Stimulated activated effector memory CD8-positive, alpha-beta T cell treated with anti-CD3 and anti-CD28 coated beads, Interleukin-12 subunit alpha, Interleukin-12 subunit beta, amount 100 ng/mL, for 72 hours (primary cell): Measurements from ENCODE around the gene CAPNS2.
"Not testable (repeated sequence)": the region's sequence is repeated elsewhere in the genome, so short reads cannot be mapped to it uniquely, and the experiment has no call there.

Source experiments
- ATAC-seq: fragments of 150-1000 bp; cut with Tn5 transposase; 2 replicates; pipeline ENCODE4 v1.10.0; 2021
- DNase-seq, 2 donors: peaks; one replicate each; pipeline ENCODE4 v3.0.0; 2021 to 2022; ENCODE audit warnings: low spot score in 2 of 2
- H3K27ac Mint-ChIP-seq: one replicate; pipeline ENCODE4 v1.8.0; 2022; ENCODE audit warnings: mild to moderate bottlenecking, mixed read lengths
- H3K36me3 Mint-ChIP-seq: one replicate; pipeline ENCODE4 v1.8.0; 2022; ENCODE audit warnings: mild to moderate bottlenecking, mixed read lengths
- H3K4me1 Mint-ChIP-seq: one replicate; pipeline ENCODE4 v1.8.0; 2022; ENCODE audit warnings: mixed read lengths
- H3K4me3 Mint-ChIP-seq: one replicate; pipeline ENCODE4 v1.8.0; 2022; ENCODE audit warnings: mild to moderate bottlenecking, mixed read lengths
- H3K9me3 Mint-ChIP-seq: one replicate; pipeline ENCODE4 v1.8.0; 2022; ENCODE audit warnings: mixed read lengths

The CAPNS2 gene

GRCh38 chr16:55585631-55586030, 19.1 kb downstream of the CAPNS2 start:
- ATAC-seq (no peak), DNase-seq (no peak)
- Mint-ChIP-seq H3K36me3 (no peaks in the 10 kb centered on the region), H3K4me1 (no peaks in the 10 kb centered on the region), H3K27ac (no peak overlapping the region), H3K4me3 (no peak overlapping the region), H3K9me3 (no peaks in the 10 kb centered on the region)

GRCh38 chr16:55588799-55589198, 22.3 kb downstream of the CAPNS2 start:
- no peak for DNase-seq
- ATAC-seq, result no peak
- Mint-ChIP-seq H3K4me3 (no peak overlapping the region), H3K27ac (no peak overlapping the region), H3K9me3 (no peaks in the 10 kb centered on the region), H3K36me3 (no peaks in the 10 kb centered on the region), H3K4me1 (no peaks in the 10 kb centered on the region)

- H3K9me3 Mint-ChIP-seq, result no peaks in the 10 kb centered on the region
- no peak for ATAC-seq
- no peaks in the 10 kb centered on the region for H3K36me3 Mint-ChIP-seq
- H3K27ac Mint-ChIP-seq, result no peak overlapping the region
- no peaks in the 10 kb centered on the region for H3K4me1 Mint-ChIP-seq
- H3K4me3 Mint-ChIP-seq, result no peak overlapping the region
- no peak for DNase-seq
These were observed 25.8 kb downstream of the CAPNS2 start for GRCh38 chr16:55592306-55592705.

- DNase-seq, result no peak
- Mint-ChIP-seq H3K36me3 (no peaks in the 10 kb centered on the region), H3K27ac (no peak overlapping the region), H3K4me3 (no peak overlapping the region), H3K4me1 (no peaks in the 10 kb centered on the region), H3K9me3 (peaks cover 6% of the 10 kb centered on the region)
- no peak for ATAC-seq
These were observed 31.4 kb downstream of the CAPNS2 start for GRCh38 chr16:55597928-55598327.

- no peaks in the 10 kb centered on the region for H3K36me3 Mint-ChIP-seq
- peaks cover 3% of the 10 kb centered on the region for H3K9me3 Mint-ChIP-seq
- no peak overlapping the region for H3K4me3 Mint-ChIP-seq
- no peak for DNase-seq
- no peaks in the 10 kb centered on the region for H3K4me1 Mint-ChIP-seq
- no peak overlapping the region for H3K27ac Mint-ChIP-seq
- ATAC-seq, result no peak
These were observed 39.4 kb downstream of the CAPNS2 start for GRCh38 chr16:55605754-55606336.

GRCh38 chr16:55613613-55614335, 47.3 kb downstream of the CAPNS2 start:
- DNase-seq (no peak), ATAC-seq (no peak)
- no peaks in the 10 kb centered on the region for H3K36me3 Mint-ChIP-seq
- no peak overlapping the region for H3K4me3 Mint-ChIP-seq
- H3K4me1 Mint-ChIP-seq, result no peaks in the 10 kb centered on the region
- H3K9me3 Mint-ChIP-seq, result peaks cover 3% of the 10 kb centered on the region
- no peak overlapping the region for H3K27ac Mint-ChIP-seq

GRCh38 chr16:55615071-55615470, 48.6 kb downstream of the CAPNS2 start:
- Mint-ChIP-seq H3K4me3 (no peak overlapping the region), H3K9me3 (peaks cover 3% of the 10 kb centered on the region), H3K36me3 (no peaks in the 10 kb centered on the region), H3K27ac (no peak overlapping the region), H3K4me1 (no peaks in the 10 kb centered on the region)
- ATAC-seq (no peak), DNase-seq (no peak)

- DNase-seq, H3K9me3 Mint-ChIP-seq, H3K4me1 Mint-ChIP-seq, ATAC-seq, H3K36me3 Mint-ChIP-seq, H3K27ac Mint-ChIP-seq, H3K4me3 Mint-ChIP-seq: not testable (repeated sequence)
These were observed 49.2 kb downstream of the CAPNS2 start for GRCh38 chr16:55615670-55616069.
